ENCODE measurements around the gene MIEF2. TPM values are rescaled to one million over a fixed set of nuclear protein-coding genes. Genes with fewer than 3 reads are reported as not detected.

MIEF2 gene
- total and polyA plus RNA-seq, 2 donors from 2014 or later: 19.3 to 25.3 TPM

DNA sequence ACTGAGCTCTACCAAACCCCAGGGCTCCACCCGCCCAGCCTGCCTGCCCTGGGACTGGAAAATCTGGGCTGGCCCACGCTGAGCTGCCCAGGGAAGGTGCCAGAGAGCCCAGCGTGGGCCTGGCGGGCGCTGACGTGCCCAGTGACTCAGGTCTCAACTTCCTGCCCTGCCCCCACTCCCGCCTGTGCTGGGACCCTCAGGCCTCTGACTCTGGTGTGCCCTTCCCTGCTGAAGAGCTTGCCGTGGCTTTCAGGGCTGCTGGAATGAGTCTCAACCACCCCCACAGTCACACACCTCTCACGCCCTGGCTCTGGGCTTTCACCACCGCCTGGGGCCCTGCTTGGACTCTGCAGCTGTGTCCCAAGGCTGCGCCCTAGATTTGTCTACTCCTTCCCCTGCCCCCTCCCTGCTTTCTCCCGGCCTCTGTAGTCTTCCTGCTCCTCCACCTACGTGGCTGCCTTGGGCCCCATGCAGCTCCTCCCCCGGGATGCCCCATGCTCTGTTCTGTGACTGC is 24.7 kb upstream of the MIEF2 start:
- H3K27me3 ChIP-seq (ENCODE audit: control insufficient read depth, insufficient read depth, low read length): no peaks in the 10 kb centered on the region
- no peaks in the 10 kb centered on the region for H3K4me1 ChIP-seq (ENCODE audit: control insufficient read depth in 2 of 3, insufficient read depth in 2 of 3, low read depth in 1 of 3, low read length in 3 of 3)
- H3K9ac ChIP-seq (ENCODE audit: low read length in 3 of 3): no peak overlapping the region
- DNase-seq (no peak), FAIRE-seq (no peak)
- H3K9me3 ChIP-seq (ENCODE audit: control insufficient read depth in 2 of 3, insufficient read depth in 1 of 3, low read length in 3 of 3): no peaks in the 10 kb centered on the region
- no peak overlapping the region for H3K4me3 ChIP-seq (ENCODE audit: low read length in 3 of 3)
- intact Hi-C loops (cut with DNase I): no loop called here
- no peak for TF ChIP-seq CTCF (IDR thresholded peaks at IDR 0.05; ENCODE audit: borderline replicate concordance, extremely low read depth, insufficient read depth)
- H3K27ac ChIP-seq (ENCODE audit: low read depth in 2 of 2, low read length in 2 of 2): no peak overlapping the region
- peaks cover 0 to 7% (median 3%) of the 10 kb centered on the region in 3 donors for H3K36me3 ChIP-seq (ENCODE audit: control insufficient read depth in 2 of 3, insufficient read depth in 3 of 3, low read length in 3 of 3)

- no peak overlapping the region for H3K9ac ChIP-seq (ENCODE audit: low read length in 3 of 3)
- H3K27ac ChIP-seq (ENCODE audit: low read depth in 2 of 2, low read length in 2 of 2): no peak overlapping the region
- no peak overlapping the region for H3K4me3 ChIP-seq (ENCODE audit: low read length in 3 of 3)
- H3K4me1 ChIP-seq (ENCODE audit: control insufficient read depth in 2 of 3, insufficient read depth in 2 of 3, low read depth in 1 of 3, low read length in 3 of 3): no peaks in the 10 kb centered on the region
- peaks cover 0 to 7% (median 3%) of the 10 kb centered on the region in 3 donors for H3K36me3 ChIP-seq (ENCODE audit: control insufficient read depth in 2 of 3, insufficient read depth in 3 of 3, low read length in 3 of 3)
- intact Hi-C loops (cut with DNase I): no loop called here
- peak in 1 of 5 donors; percentile 58 for DNase-seq
- no peak for FAIRE-seq
- no peak for TF ChIP-seq CTCF (IDR thresholded peaks at IDR 0.05; ENCODE audit: borderline replicate concordance, extremely low read depth, insufficient read depth)
- no peaks in the 10 kb centered on the region for H3K9me3 ChIP-seq (ENCODE audit: control insufficient read depth in 2 of 3, insufficient read depth in 1 of 3, low read length in 3 of 3)
- no peaks in the 10 kb centered on the region for H3K27me3 ChIP-seq (ENCODE audit: control insufficient read depth, insufficient read depth, low read length)
These were observed 24.0 kb upstream of the MIEF2 start for GRCh38 chr17:18236494-18236893.

DNA sequence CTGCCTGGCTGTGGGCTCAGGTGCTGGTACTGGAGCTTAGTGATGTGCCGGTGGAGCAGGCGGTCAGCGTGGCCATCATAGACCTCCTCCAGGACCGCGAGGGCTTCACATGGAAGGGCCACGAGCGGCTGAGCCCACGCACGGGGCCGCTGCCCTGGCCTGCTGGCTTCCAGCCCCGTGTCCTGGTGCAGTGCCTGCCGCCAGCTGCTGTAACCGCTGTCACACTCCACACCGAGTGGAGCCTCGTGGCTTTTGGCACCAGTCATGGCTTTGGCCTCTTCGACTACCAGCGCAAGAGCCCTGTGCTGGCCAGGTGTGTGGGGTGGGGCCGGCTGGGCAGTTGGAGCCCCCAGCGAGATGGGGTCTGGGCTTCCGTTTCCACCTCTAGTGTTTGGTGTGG is 23.0 kb upstream of the MIEF2 start:
- Histone ChIP-seq H3K27ac (ENCODE audit: low read depth in 2 of 2, low read length in 2 of 2) (no peak overlapping the region), H3K9ac (ENCODE audit: low read length in 3 of 3) (no peak overlapping the region), H3K4me3 (ENCODE audit: low read length in 3 of 3) (no peak overlapping the region), H3K4me1 (ENCODE audit: control insufficient read depth in 2 of 3, insufficient read depth in 2 of 3, low read depth in 1 of 3, low read length in 3 of 3) (no peaks in the 10 kb centered on the region), H3K36me3 (ENCODE audit: control insufficient read depth in 2 of 3, insufficient read depth in 3 of 3, low read length in 3 of 3) (peaks cover 0 to 7% (median 3%) of the 10 kb centered on the region in 3 donors), H3K27me3 (ENCODE audit: control insufficient read depth, insufficient read depth, low read length) (no peaks in the 10 kb centered on the region), H3K9me3 (ENCODE audit: control insufficient read depth in 2 of 3, insufficient read depth in 1 of 3, low read length in 3 of 3) (no peaks in the 10 kb centered on the region)
- no peak for TF ChIP-seq CTCF (IDR thresholded peaks at IDR 0.05; ENCODE audit: borderline replicate concordance, extremely low read depth, insufficient read depth)
- DNase-seq (peak in 1 of 5 donors; percentile 46), FAIRE-seq (no peak)
- intact Hi-C loops (cut with DNase I): no loop called here

DNA sequence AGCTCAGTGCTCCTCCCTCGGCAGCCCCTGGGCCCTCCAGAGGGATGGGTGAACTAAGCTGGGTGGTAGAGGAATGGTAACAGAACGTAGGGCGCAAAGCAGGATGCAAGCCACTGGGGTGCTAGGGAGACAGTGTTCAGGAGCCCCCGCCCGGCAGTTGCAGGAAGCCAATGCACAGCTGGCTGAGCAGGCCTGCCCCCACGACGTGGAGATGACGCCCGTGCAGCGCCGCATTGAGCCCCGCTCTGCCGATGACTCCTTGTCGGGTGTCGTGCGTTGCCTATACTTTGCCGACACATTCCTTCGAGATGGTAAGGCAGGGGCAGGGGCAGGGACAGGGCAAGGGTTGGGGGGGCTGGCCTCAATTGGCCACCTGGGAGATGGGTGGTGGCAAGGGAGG is 22.2 kb upstream of the MIEF2 start:
- intact Hi-C loops (cut with DNase I): no loop called here
- FAIRE-seq (no peak), DNase-seq (no peak)
- no peak for TF ChIP-seq CTCF (IDR thresholded peaks at IDR 0.05; ENCODE audit: borderline replicate concordance, extremely low read depth, insufficient read depth)
- Histone ChIP-seq H3K27ac (ENCODE audit: low read depth in 2 of 2, low read length in 2 of 2) (no peak overlapping the region), H3K4me3 (ENCODE audit: low read length in 3 of 3) (no peak overlapping the region), H3K9ac (ENCODE audit: low read length in 3 of 3) (no peak overlapping the region), H3K4me1 (ENCODE audit: control insufficient read depth in 2 of 3, insufficient read depth in 2 of 3, low read depth in 1 of 3, low read length in 3 of 3) (no peaks in the 10 kb centered on the region), H3K36me3 (ENCODE audit: control insufficient read depth in 2 of 3, insufficient read depth in 3 of 3, low read length in 3 of 3) (peaks cover 0 to 7% (median 3%) of the 10 kb centered on the region in 3 donors), H3K27me3 (ENCODE audit: control insufficient read depth, insufficient read depth, low read length) (no peaks in the 10 kb centered on the region), H3K9me3 (ENCODE audit: control insufficient read depth in 2 of 3, insufficient read depth in 1 of 3, low read length in 3 of 3) (no peaks in the 10 kb centered on the region)

All from kidney (tissue), 14 donors.